ENCODE measurements around the gene PI4KB. TPM values are rescaled to one million over a fixed set of nuclear protein-coding genes. Genes with fewer than 3 reads are reported as not detected.

Gene PI4KB
- total RNA-seq, 4 donors from 2014 or later, result 15.9 to 155 (median 44.1) TPM

DNA sequence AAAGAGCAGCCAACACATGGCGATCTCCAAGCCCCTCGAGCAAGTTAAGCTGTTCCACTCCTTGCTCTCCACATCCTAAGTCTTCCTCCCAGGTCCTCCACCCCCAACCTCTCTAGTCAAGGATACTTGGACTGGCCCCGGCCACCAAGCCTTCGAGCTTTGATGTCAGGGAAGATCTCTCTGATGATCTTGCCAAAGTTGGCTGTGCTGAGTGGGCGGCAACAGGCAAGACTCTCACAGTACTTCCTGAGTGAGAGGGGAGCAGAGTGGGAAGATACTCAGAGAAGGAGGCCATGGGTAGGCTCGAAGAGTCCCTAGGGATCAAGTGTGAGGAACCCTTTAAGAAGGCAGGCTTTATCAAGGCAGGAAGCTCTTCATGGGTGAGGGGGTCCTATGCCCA is 17.1 kb upstream of the PI4KB start:
- Histone ChIP-seq H3K36me3 (no peaks in the 10 kb centered on the region), H3K27me3 (no peaks in the 10 kb centered on the region), H3K4me3 (no peak overlapping the region), H3K27ac (no peak overlapping the region), H3K9me3 (no peaks in the 10 kb centered on the region), H3K4me1 (peaks cover 0 to 8% of the 10 kb centered on the region in 2 donors)
- TF ChIP-seq, protein P1, sequence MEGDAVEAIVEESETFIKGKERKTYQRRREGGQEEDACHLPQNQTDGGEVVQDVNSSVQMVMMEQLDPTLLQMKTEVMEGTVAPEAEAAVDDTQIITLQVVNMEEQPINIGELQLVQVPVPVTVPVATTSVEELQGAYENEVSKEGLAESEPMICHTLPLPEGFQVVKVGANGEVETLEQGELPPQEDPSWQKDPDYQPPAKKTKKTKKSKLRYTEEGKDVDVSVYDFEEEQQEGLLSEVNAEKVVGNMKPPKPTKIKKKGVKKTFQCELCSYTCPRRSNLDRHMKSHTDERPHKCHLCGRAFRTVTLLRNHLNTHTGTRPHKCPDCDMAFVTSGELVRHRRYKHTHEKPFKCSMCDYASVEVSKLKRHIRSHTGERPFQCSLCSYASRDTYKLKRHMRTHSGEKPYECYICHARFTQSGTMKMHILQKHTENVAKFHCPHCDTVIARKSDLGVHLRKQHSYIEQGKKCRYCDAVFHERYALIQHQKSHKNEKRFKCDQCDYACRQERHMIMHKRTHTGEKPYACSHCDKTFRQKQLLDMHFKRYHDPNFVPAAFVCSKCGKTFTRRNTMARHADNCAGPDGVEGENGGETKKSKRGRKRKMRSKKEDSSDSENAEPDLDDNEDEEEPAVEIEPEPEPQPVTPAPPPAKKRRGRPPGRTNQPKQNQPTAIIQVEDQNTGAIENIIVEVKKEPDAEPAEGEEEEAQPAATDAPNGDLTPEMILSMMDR (IDR thresholded peaks at IDR 0.05), result no peak
- TF ChIP-seq POLR2A (IDR thresholded peaks at IDR 0.05), result no peak
- intact Hi-C loops (cut with DNase I; ENCODE audit: low total_unique reads), result loop anchor here (5.0 to 10.0 kb wide), 3 partner anchors 42 to 152 kb away; partner anchors contain the start of gene VPS72
- no peak for DNase-seq

DNA sequence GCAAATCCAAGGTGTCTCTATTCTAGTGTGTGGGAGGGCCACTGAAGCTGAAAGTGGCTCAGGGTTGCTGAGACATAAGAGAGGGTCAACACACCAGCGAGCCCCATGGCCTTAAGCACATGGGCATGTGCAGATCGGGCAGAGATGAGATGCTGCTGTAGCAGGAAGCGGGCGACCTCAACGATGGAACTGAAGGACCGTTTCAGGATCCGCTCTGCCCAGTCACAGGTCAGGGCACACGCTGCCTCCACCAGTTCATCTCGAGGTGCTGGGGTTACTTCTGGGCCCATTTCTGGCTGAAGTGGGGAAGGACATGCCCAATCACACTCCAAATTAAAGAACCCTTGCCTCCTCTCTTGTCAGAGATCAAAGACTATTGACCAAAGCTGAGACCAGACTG is 16.4 kb upstream of the PI4KB start:
- Histone ChIP-seq H3K36me3 (no peaks in the 10 kb centered on the region), H3K27me3 (no peaks in the 10 kb centered on the region), H3K4me1 (peaks cover 0 to 8% of the 10 kb centered on the region in 2 donors), H3K9me3 (no peaks in the 10 kb centered on the region), H3K27ac (no peak overlapping the region), H3K4me3 (no peak overlapping the region)
- no peak for DNase-seq
- TF ChIP-seq, protein P1 (IDR thresholded peaks at IDR 0.05), result no peak
- no peak for TF ChIP-seq POLR2A (IDR thresholded peaks at IDR 0.05)
- intact Hi-C loops (cut with DNase I; ENCODE audit: low total_unique reads), result loop anchor here (5.0 to 10.0 kb wide), 3 partner anchors 41 to 151 kb away; partner anchors contain the start of gene VPS72

DNA sequence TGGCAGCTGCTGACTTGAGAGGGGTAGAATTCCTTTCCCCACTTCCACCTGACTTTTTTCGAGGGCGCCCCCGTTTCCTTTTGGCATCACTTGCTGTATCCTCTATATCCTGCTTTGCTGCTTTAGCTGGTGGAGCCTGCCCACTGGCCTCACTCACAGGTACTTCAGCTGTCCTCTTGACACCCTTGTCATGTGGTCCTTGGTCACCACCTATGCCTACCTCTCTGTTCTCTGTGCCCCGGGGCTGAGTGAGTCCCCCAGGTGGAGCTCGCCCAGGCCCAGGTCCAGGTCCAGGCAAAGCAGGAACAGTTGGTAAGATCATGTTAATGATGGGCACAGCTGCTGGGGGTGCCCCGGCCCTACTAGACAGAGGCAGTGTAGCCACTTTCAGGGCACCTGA is 15.4 kb upstream of the PI4KB start:
- Histone ChIP-seq H3K9me3 (no peaks in the 10 kb centered on the region), H3K27ac (no peak overlapping the region), H3K4me1 (peaks cover 0 to 8% of the 10 kb centered on the region in 2 donors), H3K4me3 (no peak overlapping the region), H3K27me3 (no peaks in the 10 kb centered on the region), H3K36me3 (no peaks in the 10 kb centered on the region)
- TF ChIP-seq POLR2A (IDR thresholded peaks at IDR 0.05), result no peak
- TF ChIP-seq, protein P1 (IDR thresholded peaks at IDR 0.05), result no peak
- DNase-seq, result no peak
- intact Hi-C loops (cut with DNase I; ENCODE audit: low total_unique reads), result loop anchor here (5.0 to 10.0 kb wide), 3 partner anchors 40 to 150 kb away; partner anchors contain the start of gene VPS72

DNA sequence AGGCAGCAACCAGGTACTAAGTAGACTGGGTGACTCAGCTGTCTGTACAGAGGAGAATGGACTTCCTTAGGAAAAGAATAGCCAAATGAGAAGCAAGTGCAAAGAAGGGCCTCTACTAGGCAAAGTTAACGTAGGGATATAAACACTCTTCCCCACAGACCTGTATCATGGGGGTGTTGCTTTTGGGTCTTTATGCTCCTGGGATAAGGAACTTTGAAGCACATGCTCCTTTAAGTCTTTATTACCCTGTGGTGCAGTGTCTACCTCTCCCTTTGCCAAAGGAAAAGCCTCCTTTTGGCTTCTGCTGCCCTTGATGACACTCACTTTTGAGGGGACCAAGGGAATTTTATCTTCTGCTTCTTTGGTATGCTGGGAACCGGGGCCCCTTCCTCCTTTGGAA is 14.8 kb upstream of the PI4KB start:
- intact Hi-C loops (cut with DNase I; ENCODE audit: low total_unique reads), result loop anchor here (5.0 to 10.0 kb wide), 3 partner anchors 40 to 150 kb away; partner anchors contain the start of gene VPS72
- no peak for TF ChIP-seq POLR2A (IDR thresholded peaks at IDR 0.05)
- TF ChIP-seq, protein P1 (IDR thresholded peaks at IDR 0.05), result no peak
- no peak for DNase-seq
- Histone ChIP-seq H3K4me3 (no peak overlapping the region), H3K4me1 (peaks cover 0 to 8% of the 10 kb centered on the region in 2 donors), H3K9me3 (no peaks in the 10 kb centered on the region), H3K36me3 (no peaks in the 10 kb centered on the region), H3K27me3 (no peaks in the 10 kb centered on the region), H3K27ac (no peak overlapping the region)

DNA sequence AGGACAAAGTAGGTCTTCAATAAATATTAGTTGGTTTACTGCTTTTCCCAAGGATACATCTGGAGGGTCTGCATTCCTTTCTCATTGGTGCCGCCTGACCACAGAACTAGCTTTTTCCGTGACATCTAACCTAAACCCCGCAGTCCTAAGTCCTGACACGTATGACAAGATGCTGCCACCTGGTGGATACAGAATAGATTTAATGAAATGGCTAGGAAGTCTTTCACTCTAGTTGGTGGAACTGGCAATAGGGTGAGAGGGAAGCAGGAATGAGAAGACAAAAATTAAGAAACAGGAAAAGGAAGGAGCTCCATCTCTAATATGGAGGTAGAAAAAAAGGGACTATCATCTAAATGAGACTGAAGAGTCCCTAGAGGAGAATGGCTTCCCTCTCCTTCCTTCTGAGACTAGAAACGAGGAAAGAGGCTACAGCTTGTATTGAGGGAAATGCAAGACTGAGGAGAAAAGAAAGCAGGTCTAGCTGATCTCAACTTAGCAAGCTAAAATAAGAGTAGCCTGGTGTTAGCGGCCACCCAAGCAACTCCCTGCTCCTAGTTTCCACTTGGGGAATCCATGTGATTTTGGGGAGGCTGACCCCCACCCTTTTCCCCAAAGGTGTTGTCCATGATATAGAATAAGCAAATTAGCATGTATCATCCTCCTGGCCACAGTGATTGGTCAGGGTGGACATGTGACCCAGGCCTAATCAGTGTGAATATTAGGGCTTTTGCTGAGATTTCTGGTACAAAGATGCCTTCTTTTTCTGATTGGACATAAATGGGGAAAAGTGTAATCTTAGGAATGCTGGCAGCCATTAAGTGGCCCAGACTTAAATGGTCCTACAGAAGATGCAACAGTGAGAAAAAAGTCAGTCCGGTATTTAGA is 13.9 kb upstream of the PI4KB start:
- Histone ChIP-seq H3K36me3 (no peaks in the 10 kb centered on the region), H3K4me3 (no peak overlapping the region), H3K4me1 (peaks cover 0 to 4% of the 10 kb centered on the region in 2 donors), H3K9me3 (no peaks in the 10 kb centered on the region), H3K27me3 (no peaks in the 10 kb centered on the region), H3K27ac (peak overlapping the region; percentile 26 to 49)
- intact Hi-C loops (cut with DNase I; ENCODE audit: low total_unique reads), result loop anchor here (5.0 to 10.0 kb wide), 3 partner anchors 39 to 149 kb away; partner anchors contain the start of gene VPS72
- peak; percentile 32 to 53 for DNase-seq
- TF ChIP-seq, protein P1 (IDR thresholded peaks at IDR 0.05), result peak; percentile 71 to 91 (median 86)
- no peak for TF ChIP-seq POLR2A (IDR thresholded peaks at IDR 0.05)
